ENCODE measurements around the gene ANXA6.

Gene ANXA6

GRCh38 chr5:151097820-151098767 lies 59.5 kb downstream of the ANXA6 start:
- DNase-seq: peak; percentile 47

DNA sequence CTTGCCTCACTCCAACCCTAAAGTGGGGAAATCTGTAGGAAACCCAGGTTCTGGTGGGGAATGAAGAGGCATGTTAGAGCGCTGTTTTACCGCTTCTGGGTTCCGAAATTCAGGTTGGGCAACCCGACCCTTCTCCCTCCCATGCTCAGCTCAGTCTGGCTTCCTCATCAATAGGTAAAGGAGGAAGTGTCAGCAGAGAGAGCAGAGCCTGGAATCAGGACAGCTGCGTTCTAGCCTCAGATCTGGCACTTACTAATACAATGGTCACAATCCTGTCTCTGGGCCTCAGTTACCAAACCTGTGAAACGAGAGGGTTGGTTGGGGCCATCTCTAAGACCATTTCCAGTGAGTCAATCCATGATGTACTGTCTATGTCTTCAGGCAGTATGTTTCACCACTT lies 60.5 kb downstream of the ANXA6 start:
- DNase-seq: no peak

GRCh38 chr5:151096001-151096373 lies 61.6 kb downstream of the ANXA6 start:
- DNase-seq: no peak

- DNase-seq: no peak
Measured at GRCh38 chr5:151095341-151096000, 62.1 kb downstream of the ANXA6 start.

GRCh38 chr5:151094852-151095245 lies 62.7 kb downstream of the ANXA6 start:
- no peak for DNase-seq

DNA sequence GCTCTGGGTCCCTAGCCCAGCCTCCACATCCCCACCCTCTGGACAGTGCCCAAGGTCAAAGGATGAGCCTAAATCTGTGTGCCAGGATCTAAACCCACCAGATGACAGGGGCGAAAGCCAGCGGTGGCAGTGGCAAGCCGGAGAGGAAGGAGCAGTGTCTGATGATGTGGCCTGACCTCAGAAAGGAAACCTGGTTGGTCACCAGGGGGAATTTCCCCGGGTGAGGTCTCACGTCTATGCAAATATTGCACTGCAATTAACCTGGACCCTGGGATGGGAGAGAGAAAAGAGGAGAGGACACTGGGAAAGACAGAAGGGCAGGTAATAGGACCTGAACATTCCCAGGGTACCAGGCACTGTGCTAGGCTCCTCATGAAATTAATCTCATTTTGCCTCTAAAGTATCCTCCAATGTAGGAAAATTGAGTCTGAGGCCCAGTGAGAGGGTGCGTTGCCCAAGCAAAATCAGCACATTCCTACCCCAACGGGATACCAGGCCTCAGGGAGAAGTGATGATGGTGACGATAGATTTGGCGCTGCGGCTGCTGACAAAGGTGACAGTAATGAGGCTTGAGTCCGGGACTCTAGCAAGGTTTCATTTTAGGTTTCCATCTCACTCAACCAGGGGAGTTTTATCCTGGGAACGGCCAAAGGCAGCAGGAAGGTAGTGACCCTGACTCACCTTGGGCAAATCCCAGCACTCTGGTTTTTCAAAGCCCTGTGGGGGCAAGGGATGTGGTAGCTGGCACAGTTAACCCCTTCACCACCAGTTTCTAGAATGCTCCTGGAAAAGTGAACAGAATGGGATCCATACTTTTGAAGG lies 63.3 kb downstream of the ANXA6 start:
- DNase-seq: peak; percentile 78

DNA sequence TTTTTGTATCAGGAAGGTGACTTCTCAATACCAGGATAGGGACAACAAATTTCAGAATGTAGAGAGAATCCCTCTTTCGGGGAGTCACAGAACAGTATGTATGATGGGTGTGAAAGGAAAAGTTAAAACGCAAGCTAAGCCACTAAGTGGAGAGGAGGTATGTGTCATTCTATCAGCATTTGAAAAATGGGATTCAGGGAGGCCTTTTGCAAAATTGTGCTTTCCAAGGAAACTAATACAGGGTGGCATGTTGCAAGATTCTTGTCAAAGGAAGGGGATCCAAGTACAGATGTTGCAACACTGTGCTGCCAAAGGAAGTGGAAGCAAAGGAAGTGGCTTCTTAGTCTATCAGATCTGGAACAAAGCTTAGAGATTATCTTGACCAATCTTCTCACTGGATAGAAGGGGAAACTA lies 64.1 kb downstream of the ANXA6 start:
- no peak for DNase-seq

- no peak for DNase-seq
Measured at GRCh38 chr5:151092762-151093161, 64.8 kb downstream of the ANXA6 start.

GRCh38 chr5:151089726-151090125 lies 67.9 kb downstream of the ANXA6 start:
- DNase-seq: no peak

DNA sequence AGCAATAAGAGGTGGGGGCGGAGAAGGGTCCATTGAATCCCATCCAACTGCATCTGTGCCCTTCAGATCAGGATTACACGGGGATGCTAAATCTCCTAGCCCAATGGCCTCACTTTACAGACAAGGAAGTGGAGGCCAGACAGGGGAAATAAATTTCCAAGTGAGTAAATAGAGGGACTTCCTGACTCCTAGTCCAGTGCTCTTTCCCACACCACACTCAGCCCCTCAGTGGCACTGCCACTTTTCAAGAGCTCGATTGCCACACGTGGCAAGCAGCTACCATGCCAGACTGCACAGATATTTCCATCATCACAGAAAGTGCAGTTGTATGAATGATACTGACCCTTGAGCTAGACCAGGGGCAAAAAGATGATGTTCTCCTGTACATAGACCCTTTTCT lies 68.6 kb downstream of the ANXA6 start:
- DNase-seq: no peak

GRCh38 chr5:151087486-151087885 lies 70.1 kb downstream of the ANXA6 start:
- no peak for DNase-seq

DNA sequence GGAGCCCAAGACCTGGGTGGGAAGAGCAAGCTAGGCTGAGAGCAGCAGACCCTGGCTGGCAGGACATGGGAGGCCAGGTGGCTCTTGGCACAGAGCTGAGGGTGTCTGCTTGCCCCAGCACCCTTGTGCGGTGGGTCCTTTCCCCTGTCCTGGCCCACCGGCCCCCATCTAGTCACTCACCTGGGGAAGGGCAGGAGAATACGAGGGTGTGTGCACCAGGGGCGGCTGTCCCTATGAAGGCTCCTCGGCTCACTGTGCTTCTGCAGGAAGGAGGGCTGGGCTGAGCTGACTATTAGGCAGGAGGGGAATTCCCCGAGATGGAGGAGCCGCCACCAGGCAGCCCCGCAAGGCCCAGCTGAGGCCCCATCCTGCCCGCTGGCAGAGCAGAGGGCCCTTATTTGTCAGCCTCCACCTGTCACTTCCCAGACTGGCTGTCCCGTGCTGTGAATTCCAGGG lies 70.6 kb downstream of the ANXA6 start:
- peak; percentile 81 for DNase-seq

GRCh38 chr5:151086192-151086869 lies 71.2 kb downstream of the ANXA6 start:
- no peak for DNase-seq

- peak; percentile 53 for DNase-seq
Measured at GRCh38 chr5:151085517-151086041, 72.0 kb downstream of the ANXA6 start.

GRCh38 chr5:151084363-151084762 lies 73.2 kb downstream of the ANXA6 start:
- DNase-seq: no peak

DNA sequence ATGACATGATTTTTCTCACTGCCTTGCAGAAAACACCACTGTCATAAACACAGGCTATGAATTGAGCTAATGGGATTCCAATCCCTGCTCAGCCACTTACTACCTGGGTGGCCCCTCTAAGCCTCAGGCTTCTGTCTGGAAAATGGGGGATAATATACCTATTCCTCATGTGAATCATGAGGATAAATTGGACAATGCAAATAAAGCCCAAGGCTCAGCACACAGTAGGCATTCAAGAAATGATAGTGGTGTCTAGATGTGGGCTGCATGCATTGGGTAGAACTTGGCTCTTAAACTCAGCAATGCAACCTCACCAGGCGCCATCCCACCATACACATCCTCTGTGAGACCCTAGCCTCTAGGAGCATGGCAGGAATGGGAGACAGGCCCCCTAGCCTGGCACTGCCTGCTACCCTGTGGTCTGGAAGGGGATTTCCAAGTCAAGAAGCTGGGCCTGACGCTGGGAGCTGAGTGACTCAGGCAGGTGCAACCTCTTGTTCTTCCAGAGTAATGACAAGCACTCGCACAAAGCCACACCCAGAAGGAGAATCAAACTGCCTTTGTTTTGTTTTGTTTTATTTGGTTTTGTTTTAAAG lies 74.4 kb downstream of the ANXA6 start:
- peak; percentile 84 for DNase-seq

DNA sequence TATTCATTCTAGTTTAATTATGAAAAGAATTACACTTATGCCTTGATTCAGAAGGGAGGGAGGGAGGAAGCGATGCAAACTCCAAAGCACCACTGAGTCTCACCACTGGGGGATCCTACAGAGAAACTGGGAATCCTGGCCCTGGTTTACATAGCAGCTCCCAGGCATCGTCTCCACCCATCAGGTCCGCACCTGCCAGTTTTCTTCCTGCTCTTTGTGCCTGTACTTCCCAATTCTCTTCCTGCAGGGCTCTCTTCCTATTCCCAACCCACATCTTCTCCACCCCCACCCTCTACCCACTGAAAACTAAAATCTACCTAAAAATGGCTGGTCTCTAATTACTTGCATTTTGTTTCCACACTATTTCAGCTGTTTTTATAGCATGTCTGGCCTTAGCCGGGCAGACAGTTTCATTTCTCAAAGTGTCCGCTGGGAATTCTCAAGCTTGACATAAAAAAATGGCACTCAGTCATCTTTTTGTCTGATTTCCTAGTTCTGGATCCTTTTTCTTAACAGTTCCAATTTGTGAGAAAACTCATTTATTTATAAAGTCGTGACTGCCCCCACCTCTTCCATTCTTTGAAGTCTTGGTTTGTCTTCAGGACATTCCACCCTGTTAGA lies 75.2 kb downstream of the ANXA6 start:
- no peak for DNase-seq

DNA sequence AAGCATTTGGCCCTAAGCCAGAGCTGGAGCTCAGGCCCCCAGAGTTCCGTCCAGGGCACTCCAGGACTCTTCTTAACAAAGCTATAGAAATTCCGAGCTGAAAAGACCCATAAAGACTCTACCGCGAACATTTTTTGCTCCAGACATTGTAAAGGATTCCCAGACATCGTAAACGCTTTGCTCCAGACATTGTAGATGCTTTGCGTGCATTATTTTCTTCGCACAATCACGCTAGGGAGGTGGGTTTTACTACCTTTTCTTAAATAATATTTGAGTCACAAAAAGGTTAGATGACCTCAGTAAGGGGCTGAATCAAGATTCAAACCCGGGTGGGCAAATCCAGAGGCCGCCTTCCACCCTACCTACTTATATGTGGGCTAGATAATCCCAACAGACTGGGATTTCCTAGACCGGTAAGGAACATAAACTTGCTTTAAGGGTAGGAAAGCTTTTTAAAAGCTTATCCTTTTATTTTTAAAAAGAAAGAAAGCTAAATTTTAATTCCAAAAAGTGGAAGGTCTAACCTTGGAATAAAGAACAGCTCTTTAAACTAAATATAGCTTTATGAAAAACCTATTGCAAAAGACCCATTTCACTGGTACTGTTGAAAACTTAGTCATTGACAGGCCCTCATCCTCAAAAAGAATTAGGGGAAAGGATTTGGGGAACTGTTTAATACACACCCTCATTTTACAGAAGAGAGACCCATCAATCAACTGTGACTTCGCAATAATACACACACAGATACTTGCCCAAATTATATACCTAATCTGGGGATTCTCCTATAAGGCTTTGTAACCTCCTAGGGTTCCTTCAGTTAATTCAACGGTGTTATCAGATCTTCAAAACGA lies 75.9 kb downstream of the ANXA6 start:
- no peak for DNase-seq

DNA sequence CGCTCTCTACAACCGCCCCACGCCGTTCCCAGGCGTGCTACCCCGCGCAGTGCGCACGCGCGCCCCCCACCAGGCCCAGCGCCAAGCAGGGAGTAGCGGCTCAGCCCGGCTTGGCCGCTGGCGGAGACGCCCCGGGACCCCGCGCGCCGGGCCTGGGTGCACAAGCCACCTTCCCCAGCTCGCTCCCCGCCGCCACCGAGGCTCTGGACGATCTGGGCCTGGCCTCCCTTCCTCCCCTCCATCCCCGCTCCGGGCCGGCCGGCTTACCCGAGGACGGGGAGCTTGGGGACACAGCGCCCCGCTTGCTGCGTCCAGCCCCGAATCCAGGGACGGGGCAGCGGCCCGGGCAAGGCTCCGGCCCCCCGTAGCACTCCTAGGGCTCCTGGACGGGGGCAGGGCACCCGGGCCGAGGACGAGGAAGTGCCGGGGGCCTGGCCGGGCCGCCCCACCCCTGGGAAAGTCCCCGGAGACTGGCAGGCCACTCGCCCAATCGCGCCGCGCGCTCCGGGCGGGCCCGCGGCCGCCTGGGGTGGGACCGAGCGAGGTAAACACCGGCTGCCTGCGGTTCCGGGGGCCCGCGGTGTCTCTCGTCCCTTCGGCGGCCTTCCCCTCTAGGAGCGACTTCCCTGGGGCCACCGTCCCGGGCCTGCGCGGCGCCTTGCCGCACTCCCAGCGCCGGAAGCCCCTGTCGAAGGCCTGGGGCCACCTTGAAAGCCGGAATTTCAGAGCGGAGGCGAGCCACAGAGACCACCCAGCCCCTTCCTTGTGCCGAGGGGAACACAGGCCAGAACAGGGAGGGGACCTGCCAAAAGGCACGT lies 76.8 kb downstream of the ANXA6 start, which contains the start of gene TNIP1:
TSS of gene TNIP1 (minus strand) at position 422 of the 818 bp plus-strand sequence. CDS start 15,939 bp downstream, outside the sequence.
- peak; percentile 94 for DNase-seq

Measured in activated CD4-positive, alpha-beta T cell treated with anti-CD3 and anti-CD28 coated beads for 48 hours (primary cell).